Amniotic stem cell (primary cell): ENCODE measurements around the gene PLCH2.
"Not testable (repeated sequence)": the region's sequence is repeated elsewhere in the genome, so short reads cannot be mapped to it uniquely, and the experiment has no call there.

Source experiments
- DNase-seq: peaks from one replicate; lab custom pipeline; 2025; lab: John Stamatoyannopoulos, UW

The PLCH2 gene

DNA sequence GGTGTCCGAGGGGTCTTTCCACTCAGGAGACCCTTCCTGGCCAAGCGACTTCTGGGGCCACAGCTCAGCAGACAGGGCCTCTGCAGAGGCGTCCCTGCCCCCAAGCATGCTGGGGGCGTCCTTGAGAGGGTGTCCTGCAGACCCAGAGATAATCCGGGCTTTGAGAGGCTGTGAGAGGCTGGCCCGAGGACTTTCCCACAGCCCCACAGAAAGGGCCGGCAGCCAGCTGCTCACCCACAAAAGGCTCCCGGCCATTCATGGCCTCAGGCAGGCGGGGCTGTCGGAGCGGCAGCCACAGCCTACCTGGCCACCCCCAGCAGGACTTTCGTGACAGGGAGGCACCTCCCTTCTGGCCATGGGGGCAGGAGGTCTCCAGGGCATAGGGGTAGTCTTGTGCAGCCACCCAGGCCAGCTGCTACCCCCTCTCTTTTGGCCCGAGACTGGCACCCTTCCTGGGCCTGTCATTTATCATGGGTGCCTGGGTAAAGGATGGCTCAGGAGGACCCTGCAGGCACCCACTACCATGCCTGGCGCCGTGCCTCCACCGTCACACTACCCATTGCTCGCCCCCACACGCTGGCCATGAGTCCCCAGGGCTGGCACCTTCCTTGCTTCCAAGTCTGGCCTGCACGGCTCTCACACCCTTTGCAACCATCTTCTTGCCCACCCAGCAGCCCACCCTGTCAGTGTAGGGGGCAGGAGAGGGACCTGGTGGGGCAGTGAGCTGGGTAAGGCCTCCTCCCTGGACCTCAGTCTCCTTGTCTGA is 69.0 kb downstream of the PLCH2 start:
- no peak for DNase-seq

- peak; percentile 22 for DNase-seq
Measured at GRCh38 chr1:2545754-2546514, 69.8 kb downstream of the PLCH2 start.

GRCh38 chr1:2546515-2547209 is 70.6 kb downstream of the PLCH2 start:
- DNase-seq: peak; percentile 28

- DNase-seq: no peak
Measured at GRCh38 chr1:2547210-2548067, 71.3 kb downstream of the PLCH2 start.

- DNase-seq: peak; percentile 48
Measured at GRCh38 chr1:2548068-2548589, 72.0 kb downstream of the PLCH2 start.

- DNase-seq: not testable (repeated sequence)
Measured at GRCh38 chr1:2549367-2550029, 73.4 kb downstream of the PLCH2 start.

DNA sequence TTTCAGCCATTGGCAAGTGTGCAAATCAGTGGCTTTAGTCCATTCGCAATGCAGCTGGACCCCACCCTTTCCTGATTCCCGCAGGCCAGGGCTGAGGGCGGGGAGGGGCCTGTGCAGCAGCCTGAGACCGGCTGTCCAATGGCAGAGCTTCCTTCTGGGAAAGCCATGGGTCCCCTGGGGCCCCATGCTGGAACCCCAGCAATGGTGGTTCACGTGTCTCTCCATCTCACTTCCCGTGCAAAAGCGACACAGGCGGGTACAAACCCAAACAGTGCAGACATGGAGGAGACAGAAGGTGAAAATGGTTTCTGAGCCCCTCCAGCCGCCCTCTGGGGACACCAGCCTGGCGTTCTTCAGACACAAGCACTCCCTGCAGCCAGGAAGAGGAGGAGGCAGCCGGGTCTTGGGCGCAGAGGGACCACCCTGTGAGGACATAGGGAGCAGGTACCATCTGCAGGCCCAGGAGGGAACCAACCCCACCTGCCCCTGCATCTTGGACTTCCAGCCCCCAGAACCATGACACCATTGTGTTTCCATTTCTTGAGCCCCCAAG is 74.3 kb downstream of the PLCH2 start:
- DNase-seq: not testable (repeated sequence)

DNA sequence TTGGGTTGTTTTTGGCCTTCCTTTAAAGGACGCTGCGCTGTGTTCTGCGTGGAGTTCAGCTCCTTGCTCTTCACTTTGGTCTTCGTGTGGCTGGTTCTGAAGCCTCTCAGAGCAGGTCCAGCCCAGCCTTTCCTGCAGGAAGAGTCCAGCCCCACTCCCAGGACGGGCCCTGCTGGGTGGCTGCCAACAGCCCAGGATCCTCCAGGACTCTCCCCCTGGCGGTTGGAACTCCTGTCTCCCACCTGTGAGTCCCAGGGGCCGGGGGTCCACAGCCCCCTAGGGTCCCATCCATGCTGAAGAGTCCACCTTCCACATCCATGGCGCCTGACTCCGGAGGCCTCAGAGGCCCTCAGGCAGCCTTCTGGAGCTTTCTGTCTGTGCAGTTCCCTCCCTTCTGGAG is 75.5 kb downstream of the PLCH2 start:
- not testable (repeated sequence) for DNase-seq

DNA sequence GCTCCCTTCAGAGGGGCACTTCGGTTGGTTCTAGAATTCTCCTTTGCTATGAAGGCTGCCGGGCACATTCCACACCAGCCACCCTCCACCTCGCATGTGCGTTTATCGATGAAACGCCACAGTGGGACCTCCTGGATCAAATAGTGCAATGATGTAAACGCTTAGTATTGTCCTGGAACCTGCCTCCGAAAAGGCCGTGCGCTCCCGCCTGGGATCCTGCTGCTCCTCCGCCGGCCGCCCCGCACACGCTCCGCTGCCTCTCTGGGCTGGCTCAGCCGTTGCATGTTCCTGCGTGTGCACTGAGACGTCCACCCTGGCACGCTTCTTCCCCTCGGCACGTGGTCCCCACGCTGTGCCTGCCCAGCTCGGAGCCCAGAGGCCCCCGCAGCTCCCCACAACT is 76.1 kb downstream of the PLCH2 start:
- no peak for DNase-seq

GRCh38 chr1:2553076-2553475 is 77.0 kb downstream of the PLCH2 start:
- not testable (repeated sequence) for DNase-seq

GRCh38 chr1:2553871-2554620 is 78.0 kb downstream of the PLCH2 start:
- DNase-seq: no peak

- no peak for DNase-seq
Measured at GRCh38 chr1:2554621-2555387, 78.7 kb downstream of the PLCH2 start.
